ENCODE results near the gene SOS2. TPM values are rescaled to one million over a fixed set of nuclear protein-coding genes. Genes with fewer than 3 reads are reported as not detected.

The SOS2 gene
- total and polyA plus RNA-seq, 2 of the 8 experiments (the other 6 are each of a cell fraction or from before 2014, with no cell fraction given): 2.8 to 12.7 TPM

DNA sequence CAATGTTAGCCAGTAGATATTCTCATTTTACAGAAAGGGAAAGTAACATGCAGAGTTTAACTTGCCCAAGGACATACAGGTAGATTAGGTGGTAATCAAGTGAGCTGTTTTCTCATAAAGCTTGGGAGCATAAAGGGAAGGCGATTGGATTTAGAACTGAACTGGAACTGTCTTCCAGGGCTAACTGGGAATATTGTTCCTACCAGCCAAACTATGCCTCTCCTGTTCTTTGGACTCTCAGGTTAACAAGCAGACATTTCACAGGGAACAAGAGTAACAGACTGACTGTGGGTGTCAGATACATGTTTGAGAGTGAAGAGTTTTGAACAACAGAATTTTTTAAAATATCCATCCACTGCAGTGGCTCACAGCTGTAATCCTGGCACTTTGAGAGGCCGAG is 130.6 kb downstream of the SOS2 start:
- Histone ChIP-seq H2AFZ (ENCODE audit: low read length) (no peak overlapping the region), H3K79me1 (ENCODE audit: low read depth, low read length) (no peaks in the 10 kb centered on the region; the same call in 1 of the 2 replicates), H4K5ac (ENCODE audit: insufficient read length, low read depth, low read length) (no peak overlapping the region), H3K4ac (replicated peaks; ENCODE audit: insufficient read length, low read depth, low read length) (no peak overlapping the region), H3K56ac (replicated peaks; ENCODE audit: insufficient read length, low read depth, low read length) (no peak overlapping the region), H3K4me2 (ENCODE audit: insufficient read depth in 1 of 2, low read depth in 2 of 2, low read length in 2 of 2) (no peak overlapping the region), H3K4me3 (ENCODE audit: extremely low read depth in 1 of 4, insufficient read depth in 2 of 4, low read depth in 3 of 4, low read length in 4 of 4) (no peak overlapping the region), H3K18ac (ENCODE audit: extremely low read depth, low read length) (no peak overlapping the region), H3K23me2 (ENCODE audit: low read depth, low read length) (no peaks in the 10 kb centered on the region), H3K23ac (ENCODE audit: insufficient read length) (no peak overlapping the region), H2BK5ac (ENCODE audit: low read depth, low read length) (no peak overlapping the region), H2BK12ac (ENCODE audit: low read depth, low read length) (no peak overlapping the region), H3K36me3 (ENCODE audit: control insufficient read depth in 2 of 4, insufficient read depth in 4 of 4, low read length in 3 of 4) (no peaks in the 10 kb centered on the region), H3K4me1 (replicated peaks in 1 of 4; ENCODE audit: control insufficient read depth in 3 of 4, insufficient read depth in 4 of 4, low read length in 3 of 4) (no peaks in the 10 kb centered on the region), H2BK15ac (ENCODE audit: low read length) (no peak overlapping the region), H4K91ac (replicated peaks; ENCODE audit: insufficient read length, low read length) (no peak overlapping the region), H3K9me3 (ENCODE audit: insufficient read depth in 2 of 2, low read depth in 1 of 2, low read length in 1 of 2) (no peaks in the 10 kb centered on the region), H3K9ac (replicated peaks in 1 of 4; ENCODE audit: extremely low read depth in 1 of 4, low read depth in 3 of 4, low read length in 3 of 4) (peak overlapping the region in 1 of 4 experiments; percentile 8; a peak in 1 of 7 replicates), H2BK20ac (ENCODE audit: low read length) (no peak overlapping the region), H3K27ac (ENCODE audit: low read depth, low read length) (no peak overlapping the region), H3K79me2 (ENCODE audit: control insufficient read depth in 1 of 2, insufficient read depth in 2 of 2, low read length in 2 of 2) (no peaks in the 10 kb centered on the region), H3K27me3 (replicated peaks in 1 of 4; ENCODE audit: control insufficient read depth in 3 of 4, extremely low read depth in 1 of 4, insufficient read depth in 3 of 4, low read length in 3 of 4) (no peaks in the 10 kb centered on the region), H2BK120ac (replicated peaks; ENCODE audit: low read depth, low read length) (no peak overlapping the region), H2AK5ac (ENCODE audit: low read depth, low read length) (no peak overlapping the region), H3K14ac (ENCODE audit: insufficient read length) (no peak overlapping the region), H4K20me1 (replicated peaks in 1 of 2; ENCODE audit: control insufficient read depth in 1 of 2, insufficient read depth in 2 of 2, low read length in 2 of 2) (no peaks in the 10 kb centered on the region), H4K8ac (ENCODE audit: extremely low read depth, insufficient read depth, low read length) (no peak overlapping the region)
- DNase-seq (ENCODE audit: low read depth in 1 of 2, low spot score in 2 of 2): no peak
- FAIRE-seq: no peak
- TF ChIP-seq SAP30 (IDR thresholded peaks at IDR 0.05; ENCODE audit: insufficient read depth, insufficient replicate concordance, low read length) (no peak), BCL11A (IDR thresholded peaks at IDR 0.05; ENCODE audit: low read depth in 2 of 2, low read length in 2 of 2) (no peak), NRF1 (IDR thresholded peaks at IDR 0.05; ENCODE audit: low read depth, low read length) (no peak), TAF1 (IDR thresholded peaks at IDR 0.05; ENCODE audit: low read depth, low read length) (no peak), BACH1 (IDR thresholded peaks at IDR 0.05; ENCODE audit: low read length) (no peak), SP2 (IDR thresholded peaks at IDR 0.05; ENCODE audit: low read length) (no peak), SIN3A (conservative IDR thresholded peaks at IDR 0.05 in 1 of 2, IDR thresholded peaks at IDR 0.05 in 1 of 2; ENCODE audit: low read depth in 1 of 2, low read length in 2 of 2) (no peak)
- 74% methylated on average over 2 of the region's 2 CpGs; no CpG with 5 or more reads in 1 of the 2 experiments for WGBS, 2 experiments (ENCODE audit: extremely low coverage in 1 of 2, insufficient coverage in 1 of 2, insufficient read length in 1 of 2, insufficient replicate concordance in 2 of 2, low coverage in 1 of 2, low lambda C conversion rate in 2 of 2, missing lambda C conversion rate in 1 of 2)
- POLR2A ChIA-PET (ENCODE audit: partially characterized antibody): interaction anchor here (0.9 to 1.4 kb wide), 2 partner anchors 13 to 14 kb away, joined by 3 read pairs; no protein-coding TSS in a partner anchor
- CTCF ChIA-PET (ENCODE audit: partially characterized antibody): interaction anchor here (0.9 to 2.1 kb wide), 3 partner anchors 12 to 222 kb away, joined by 3 to 10 read pairs (median 4); no protein-coding TSS in a partner anchor

Data from H1 (cell line).